NCI-H446 (cell line): Measurements from ENCODE around the gene PCDHB5.
"Not testable (repeated sequence)": the region's sequence is repeated elsewhere in the genome, so short reads cannot be mapped to it uniquely, and the experiment has no call there.

Experiments used
- DNase-seq, 2 experiments: peaks; one replicate each; lab custom pipeline; 2025; lab: John Stamatoyannopoulos, UW

The PCDHB5 gene

GRCh38 chr5:141135030-141135717 is at the start of gene PCDHB5:
Gene PCDHB5, plus strand, starts transcription at chr5:141135206. Its CDS starts 229 bp downstream, at chr5:141135435.
- peak; percentile 44 to 80 for DNase-seq

GRCh38 chr5:141094481-141095262 is 40.3 kb upstream of the PCDHB5 start, which contains the start of gene PCDHB2:
Gene PCDHB2, plus strand, starts transcription at chr5:141094615. Its CDS starts 176 bp downstream, at chr5:141094791.
- peak; percentile 61 to 85 for DNase-seq

GRCh38 chr5:141095263-141095641 is 39.8 kb upstream of the PCDHB5 start:
- no peak for DNase-seq

GRCh38 chr5:141096181-141096580 is 38.8 kb upstream of the PCDHB5 start:
- DNase-seq, result not testable (repeated sequence)

- DNase-seq, result not testable (repeated sequence)
These were observed 38.4 kb upstream of the PCDHB5 start for GRCh38 chr5:141096586-141096985.

- no peak for DNase-seq
These were observed 34.7 kb upstream of the PCDHB5 start, which contains the start of gene PCDHB3 for GRCh38 chr5:141100243-141100805. Gene PCDHB3, plus strand, starts transcription at chr5:141100473. Its CDS starts 177 bp downstream, at chr5:141100650.

- no peak for DNase-seq
These were observed 33.9 kb upstream of the PCDHB5 start for GRCh38 chr5:141101059-141101458.

- not testable (repeated sequence) for DNase-seq
These were observed 32.9 kb upstream of the PCDHB5 start for GRCh38 chr5:141102070-141102469.

GRCh38 chr5:141102471-141102870 is 32.5 kb upstream of the PCDHB5 start:
- not testable (repeated sequence) for DNase-seq

GRCh38 chr5:141105350-141105749 is 29.7 kb upstream of the PCDHB5 start:
- no peak for DNase-seq

- DNase-seq, result no peak
These were observed 15.8 kb upstream of the PCDHB5 start for GRCh38 chr5:141119250-141119649.

- DNase-seq, result peak; percentile 10 to 33
These were observed 13.4 kb upstream of the PCDHB5 start, which contains the start of gene PCDHB4 for GRCh38 chr5:141121563-141121962. Gene PCDHB4, plus strand, starts transcription at chr5:141121818. Its CDS starts 181 bp downstream, at chr5:141121999.

- DNase-seq, result no peak
These were observed 13.0 kb upstream of the PCDHB5 start for GRCh38 chr5:141121985-141122384.

GRCh38 chr5:141123396-141124135 is 11.4 kb upstream of the PCDHB5 start:
- not testable (repeated sequence) for DNase-seq

- no peak for DNase-seq
These were observed 7.7 kb upstream of the PCDHB5 start for GRCh38 chr5:141127305-141127704.

GRCh38 chr5:141135718-141136266 is 786 bp downstream of the PCDHB5 start:
- no peak for DNase-seq

GRCh38 chr5:141137346-141137745 is 2.3 kb downstream of the PCDHB5 start:
- DNase-seq, result not testable (repeated sequence)

GRCh38 chr5:141149812-141150211 is 14.8 kb downstream of the PCDHB5 start, which contains the start of gene PCDHB6:
Gene PCDHB6, plus strand, starts transcription at chr5:141150057. Its CDS starts 201 bp downstream, at chr5:141150258.
- peak; percentile 2 to 57 for DNase-seq

GRCh38 chr5:141150224-141150992 is 15.4 kb downstream of the PCDHB5 start:
- no peak for DNase-seq

GRCh38 chr5:141150993-141151325 is 16.0 kb downstream of the PCDHB5 start:
- DNase-seq, result no peak

- not testable (repeated sequence) for DNase-seq
These were observed 16.6 kb downstream of the PCDHB5 start for GRCh38 chr5:141151632-141152031.
